Measurements from ENCODE around the gene DISC1. TPM values are rescaled to one million over a fixed set of nuclear protein-coding genes. Genes with fewer than 3 reads are reported as not detected.

The DISC1 gene
- total and polyA plus RNA-seq, 2 experiments from 2014 or later, result 2.1 to 6.5 TPM

DNA sequence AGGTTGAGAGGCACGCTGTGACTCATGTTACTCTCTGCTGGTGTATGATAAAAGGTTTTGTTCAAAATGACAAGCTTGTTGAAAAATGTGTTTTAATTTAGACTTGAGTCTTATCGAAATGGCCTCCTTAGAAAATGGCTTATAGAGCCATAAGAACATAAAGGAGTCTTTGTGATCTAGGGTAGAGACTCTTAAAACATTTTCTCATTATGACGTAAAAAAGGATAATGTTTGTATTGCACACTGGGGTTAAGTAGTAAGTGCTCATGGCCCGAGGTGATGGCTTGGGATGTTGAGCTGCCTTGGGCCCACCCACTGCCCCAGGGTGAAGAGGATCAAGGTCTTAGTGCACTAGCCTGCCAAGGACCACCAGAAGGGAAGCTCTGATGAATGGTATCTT is 117.4 kb downstream of the DISC1 start:
- Histone ChIP-seq H2AFZ (no peak overlapping the region), H3K9me2 (ENCODE audit: insufficient read depth) (no peaks in the 10 kb centered on the region; the same call in 1 of the 2 replicates), H3K79me2 (replicated peaks; ENCODE audit: insufficient read depth) (no peaks in the 10 kb centered on the region), H3K27ac (ENCODE audit: low read depth) (no peak overlapping the region), H3F3A (replicated peaks; ENCODE audit: low read depth) (no peaks in the 10 kb centered on the region), H3K4me3 (no peak overlapping the region), H3K4me1 (ENCODE audit: insufficient read depth) (no peaks in the 10 kb centered on the region), H4K20me1 (replicated peaks; ENCODE audit: insufficient read depth) (no peaks in the 10 kb centered on the region; the same call in 1 of the 2 replicates), H3K4me2 (no peak overlapping the region), H3K36me3 (ENCODE audit: insufficient read depth) (no peaks in the 10 kb centered on the region), H3K27me3 (ENCODE audit: insufficient read depth) (no peaks in the 10 kb centered on the region)
- no peaks in the 10 kb centered on the region for H3K36me3 Mint-ChIP-seq (ENCODE audit: low read depth)
- H3K4me3 Mint-ChIP-seq, result no peak overlapping the region
- H3K27ac Mint-ChIP-seq, result no peak overlapping the region
- peaks cover 3% of the 10 kb centered on the region for H3K27me3 Mint-ChIP-seq (ENCODE audit: insufficient read depth, low read depth, poor library complexity)
- DNase-seq (ENCODE audit: low spot score) (no peak), ATAC-seq (no peak)
- no peaks in the 10 kb centered on the region for H3K4me1 Mint-ChIP-seq
- TF ChIP-seq CREB1 (CRISPR knock-in tag; IDR thresholded peaks at IDR 0.05; ENCODE audit: low read depth) (no peak), POLR2AphosphoS5 (IDR thresholded peaks at IDR 0.05; ENCODE audit: low read depth) (no peak), JUNB (IDR thresholded peaks at IDR 0.05; ENCODE audit: unreplicated experiment) (no peak), ZNF114 (CRISPR knock-in tag; IDR thresholded peaks at IDR 0.05) (no peak), ZNF331 (CRISPR knock-in tag; IDR thresholded peaks at IDR 0.05; ENCODE audit: low read depth) (no peak), STAT1 (IDR thresholded peaks at IDR 0.05; ENCODE audit: unreplicated experiment) (no peak), EZH2 (IDR thresholded peaks at IDR 0.05; ENCODE audit: low read depth, unreplicated experiment) (no peak), NANOG (IDR thresholded peaks at IDR 0.05; ENCODE audit: borderline replicate concordance) (no peak), EZH2phosphoT487 (IDR thresholded peaks at IDR 0.05; ENCODE audit: unreplicated experiment) (no peak)
- TF ChIP-seq, protein P1, sequence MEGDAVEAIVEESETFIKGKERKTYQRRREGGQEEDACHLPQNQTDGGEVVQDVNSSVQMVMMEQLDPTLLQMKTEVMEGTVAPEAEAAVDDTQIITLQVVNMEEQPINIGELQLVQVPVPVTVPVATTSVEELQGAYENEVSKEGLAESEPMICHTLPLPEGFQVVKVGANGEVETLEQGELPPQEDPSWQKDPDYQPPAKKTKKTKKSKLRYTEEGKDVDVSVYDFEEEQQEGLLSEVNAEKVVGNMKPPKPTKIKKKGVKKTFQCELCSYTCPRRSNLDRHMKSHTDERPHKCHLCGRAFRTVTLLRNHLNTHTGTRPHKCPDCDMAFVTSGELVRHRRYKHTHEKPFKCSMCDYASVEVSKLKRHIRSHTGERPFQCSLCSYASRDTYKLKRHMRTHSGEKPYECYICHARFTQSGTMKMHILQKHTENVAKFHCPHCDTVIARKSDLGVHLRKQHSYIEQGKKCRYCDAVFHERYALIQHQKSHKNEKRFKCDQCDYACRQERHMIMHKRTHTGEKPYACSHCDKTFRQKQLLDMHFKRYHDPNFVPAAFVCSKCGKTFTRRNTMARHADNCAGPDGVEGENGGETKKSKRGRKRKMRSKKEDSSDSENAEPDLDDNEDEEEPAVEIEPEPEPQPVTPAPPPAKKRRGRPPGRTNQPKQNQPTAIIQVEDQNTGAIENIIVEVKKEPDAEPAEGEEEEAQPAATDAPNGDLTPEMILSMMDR (conservative IDR thresholded peaks at IDR 0.05; ENCODE audit: low read depth in 2 of 2), result no peak
- TF ChIP-seq, protein P2, sequence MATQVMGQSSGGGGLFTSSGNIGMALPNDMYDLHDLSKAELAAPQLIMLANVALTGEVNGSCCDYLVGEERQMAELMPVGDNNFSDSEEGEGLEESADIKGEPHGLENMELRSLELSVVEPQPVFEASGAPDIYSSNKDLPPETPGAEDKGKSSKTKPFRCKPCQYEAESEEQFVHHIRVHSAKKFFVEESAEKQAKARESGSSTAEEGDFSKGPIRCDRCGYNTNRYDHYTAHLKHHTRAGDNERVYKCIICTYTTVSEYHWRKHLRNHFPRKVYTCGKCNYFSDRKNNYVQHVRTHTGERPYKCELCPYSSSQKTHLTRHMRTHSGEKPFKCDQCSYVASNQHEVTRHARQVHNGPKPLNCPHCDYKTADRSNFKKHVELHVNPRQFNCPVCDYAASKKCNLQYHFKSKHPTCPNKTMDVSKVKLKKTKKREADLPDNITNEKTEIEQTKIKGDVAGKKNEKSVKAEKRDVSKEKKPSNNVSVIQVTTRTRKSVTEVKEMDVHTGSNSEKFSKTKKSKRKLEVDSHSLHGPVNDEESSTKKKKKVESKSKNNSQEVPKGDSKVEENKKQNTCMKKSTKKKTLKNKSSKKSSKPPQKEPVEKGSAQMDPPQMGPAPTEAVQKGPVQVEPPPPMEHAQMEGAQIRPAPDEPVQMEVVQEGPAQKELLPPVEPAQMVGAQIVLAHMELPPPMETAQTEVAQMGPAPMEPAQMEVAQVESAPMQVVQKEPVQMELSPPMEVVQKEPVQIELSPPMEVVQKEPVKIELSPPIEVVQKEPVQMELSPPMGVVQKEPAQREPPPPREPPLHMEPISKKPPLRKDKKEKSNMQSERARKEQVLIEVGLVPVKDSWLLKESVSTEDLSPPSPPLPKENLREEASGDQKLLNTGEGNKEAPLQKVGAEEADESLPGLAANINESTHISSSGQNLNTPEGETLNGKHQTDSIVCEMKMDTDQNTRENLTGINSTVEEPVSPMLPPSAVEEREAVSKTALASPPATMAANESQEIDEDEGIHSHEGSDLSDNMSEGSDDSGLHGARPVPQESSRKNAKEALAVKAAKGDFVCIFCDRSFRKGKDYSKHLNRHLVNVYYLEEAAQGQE (IDR thresholded peaks at IDR 0.05; ENCODE audit: unreplicated experiment), result no peak
- TF ChIP-seq, protein P3, sequence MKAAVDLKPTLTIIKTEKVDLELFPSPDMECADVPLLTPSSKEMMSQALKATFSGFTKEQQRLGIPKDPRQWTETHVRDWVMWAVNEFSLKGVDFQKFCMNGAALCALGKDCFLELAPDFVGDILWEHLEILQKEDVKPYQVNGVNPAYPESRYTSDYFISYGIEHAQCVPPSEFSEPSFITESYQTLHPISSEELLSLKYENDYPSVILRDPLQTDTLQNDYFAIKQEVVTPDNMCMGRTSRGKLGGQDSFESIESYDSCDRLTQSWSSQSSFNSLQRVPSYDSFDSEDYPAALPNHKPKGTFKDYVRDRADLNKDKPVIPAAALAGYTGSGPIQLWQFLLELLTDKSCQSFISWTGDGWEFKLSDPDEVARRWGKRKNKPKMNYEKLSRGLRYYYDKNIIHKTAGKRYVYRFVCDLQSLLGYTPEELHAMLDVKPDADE (IDR thresholded peaks at IDR 0.05), result no peak
- TF ChIP-seq, protein P4, sequence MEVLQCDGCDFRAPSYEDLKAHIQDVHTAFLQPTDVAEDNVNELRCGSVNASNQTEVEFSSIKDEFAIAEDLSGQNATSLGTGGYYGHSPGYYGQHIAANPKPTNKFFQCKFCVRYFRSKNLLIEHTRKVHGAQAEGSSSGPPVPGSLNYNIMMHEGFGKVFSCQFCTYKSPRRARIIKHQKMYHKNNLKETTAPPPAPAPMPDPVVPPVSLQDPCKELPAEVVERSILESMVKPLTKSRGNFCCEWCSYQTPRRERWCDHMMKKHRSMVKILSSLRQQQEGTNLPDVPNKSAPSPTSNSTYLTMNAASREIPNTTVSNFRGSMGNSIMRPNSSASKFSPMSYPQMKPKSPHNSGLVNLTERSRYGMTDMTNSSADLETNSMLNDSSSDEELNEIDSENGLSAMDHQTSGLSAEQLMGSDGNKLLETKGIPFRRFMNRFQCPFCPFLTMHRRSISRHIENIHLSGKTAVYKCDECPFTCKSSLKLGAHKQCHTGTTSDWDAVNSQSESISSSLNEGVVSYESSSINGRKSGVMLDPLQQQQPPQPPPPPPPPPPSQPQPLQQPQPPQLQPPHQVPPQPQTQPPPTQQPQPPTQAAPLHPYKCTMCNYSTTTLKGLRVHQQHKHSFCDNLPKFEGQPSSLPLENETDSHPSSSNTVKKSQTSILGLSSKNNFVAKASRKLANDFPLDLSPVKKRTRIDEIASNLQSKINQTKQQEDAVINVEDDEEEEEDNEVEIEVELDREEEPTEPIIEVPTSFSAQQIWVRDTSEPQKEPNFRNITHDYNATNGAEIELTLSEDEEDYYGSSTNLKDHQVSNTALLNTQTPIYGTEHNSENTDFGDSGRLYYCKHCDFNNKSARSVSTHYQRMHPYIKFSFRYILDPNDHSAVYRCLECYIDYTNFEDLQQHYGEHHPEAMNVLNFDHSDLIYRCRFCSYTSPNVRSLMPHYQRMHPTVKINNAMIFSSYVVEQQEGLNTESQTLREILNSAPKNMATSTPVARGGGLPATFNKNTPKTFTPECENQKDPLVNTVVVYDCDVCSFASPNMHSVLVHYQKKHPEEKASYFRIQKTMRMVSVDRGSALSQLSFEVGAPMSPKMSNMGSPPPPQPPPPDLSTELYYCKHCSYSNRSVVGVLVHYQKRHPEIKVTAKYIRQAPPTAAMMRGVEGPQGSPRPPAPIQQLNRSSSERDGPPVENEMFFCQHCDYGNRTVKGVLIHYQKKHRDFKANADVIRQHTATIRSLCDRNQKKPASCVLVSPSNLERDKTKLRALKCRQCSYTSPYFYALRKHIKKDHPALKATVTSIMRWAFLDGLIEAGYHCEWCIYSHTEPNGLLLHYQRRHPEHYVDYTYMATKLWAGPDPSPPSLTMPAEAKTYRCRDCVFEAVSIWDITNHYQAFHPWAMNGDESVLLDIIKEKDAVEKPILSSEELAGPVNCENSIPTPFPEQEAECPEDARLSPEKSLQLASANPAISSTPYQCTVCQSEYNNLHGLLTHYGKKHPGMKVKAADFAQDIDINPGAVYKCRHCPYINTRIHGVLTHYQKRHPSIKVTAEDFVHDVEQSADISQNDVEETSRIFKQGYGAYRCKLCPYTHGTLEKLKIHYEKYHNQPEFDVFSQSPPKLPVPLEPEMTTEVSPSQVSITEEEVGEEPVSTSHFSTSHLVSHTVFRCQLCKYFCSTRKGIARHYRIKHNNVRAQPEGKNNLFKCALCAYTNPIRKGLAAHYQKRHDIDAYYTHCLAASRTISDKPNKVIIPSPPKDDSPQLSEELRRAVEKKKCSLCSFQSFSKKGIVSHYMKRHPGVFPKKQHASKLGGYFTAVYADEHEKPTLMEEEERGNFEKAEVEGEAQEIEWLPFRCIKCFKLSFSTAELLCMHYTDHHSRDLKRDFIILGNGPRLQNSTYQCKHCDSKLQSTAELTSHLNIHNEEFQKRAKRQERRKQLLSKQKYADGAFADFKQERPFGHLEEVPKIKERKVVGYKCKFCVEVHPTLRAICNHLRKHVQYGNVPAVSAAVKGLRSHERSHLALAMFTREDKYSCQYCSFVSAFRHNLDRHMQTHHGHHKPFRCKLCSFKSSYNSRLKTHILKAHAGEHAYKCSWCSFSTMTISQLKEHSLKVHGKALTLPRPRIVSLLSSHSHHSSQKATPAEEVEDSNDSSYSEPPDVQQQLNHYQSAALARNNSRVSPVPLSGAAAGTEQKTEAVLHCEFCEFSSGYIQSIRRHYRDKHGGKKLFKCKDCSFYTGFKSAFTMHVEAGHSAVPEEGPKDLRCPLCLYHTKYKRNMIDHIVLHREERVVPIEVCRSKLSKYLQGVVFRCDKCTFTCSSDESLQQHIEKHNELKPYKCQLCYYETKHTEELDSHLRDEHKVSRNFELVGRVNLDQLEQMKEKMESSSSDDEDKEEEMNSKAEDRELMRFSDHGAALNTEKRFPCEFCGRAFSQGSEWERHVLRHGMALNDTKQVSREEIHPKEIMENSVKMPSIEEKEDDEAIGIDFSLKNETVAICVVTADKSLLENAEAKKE (CRISPR knock-in tag; IDR thresholded peaks at IDR 0.05), result no peak
- H3K9me3 Mint-ChIP-seq, result no peaks in the 10 kb centered on the region; the same call in 2 of the 3 replicates
